A549 (cell line): Measurements from ENCODE around the gene BCL2L1. TPM values are rescaled to one million over a fixed set of nuclear protein-coding genes. Genes with fewer than 3 reads are reported as not detected.

ENCODE experiments used
- ATAC-seq, 2 experiments: fragments of 200-7000 bp in 1 of 2; fragments of >200 bp in 1 of 2; cut with Nextera tagmentation in 1 of 2; cut with Tn5 transposase in 1 of 2; 3 replicates each; pipeline versions ENCODE4 v1.8.0 to v1.9.1; 2018 to 2020; ENCODE audit warnings: mild to moderate bottlenecking in 1 of 2, moderate library complexity in 1 of 2
- CTCF ChIA-PET: fragments of 300-600 bp; sonication (Branson Sonifier 250); formaldehyde crosslinking; extraction: SDS; loops from one replicate; lab custom pipeline; 2021; ENCODE audit warnings: antibody characterized with exemption, inconsistent platforms; lab: Yijun Ruan, JAX
- POLR2A ChIA-PET: fragments of 350-600 bp; formaldehyde crosslinking; extraction: SDS; loops from one replicate; lab custom pipeline; 2021; ENCODE audit warnings: antibody characterized with exemption, inconsistent platforms; lab: Yijun Ruan, JAX
- DNase-seq, 2 experiments: peaks; one replicate each; pipeline versions ENCODE4 v3.0.0 to v3.0.0-alpha.2; 2011 to 2016; ENCODE audit warnings: low read depth in 1 of 2, low spot score in 1 of 2
- FAIRE-seq: peaks from 2 replicates; lab custom pipeline; 2011; peaks lifted over from hg19 to GRCh38; lab: Jason Lieb, UNC
- H3K27ac ChIP-seq, 2 experiments: fragments of >200 bp; sonication (Bioruptor Twin); formaldehyde crosslinking; 3 replicates each; pipeline ENCODE4 v1.5.1; 2016 to 2017
- H3K4me1 ChIP-seq: fragments of >200 bp; sonication (Bioruptor Twin); formaldehyde crosslinking; 3 replicates; pipeline ENCODE4 v1.6.1; 2016
- H3K4me2 ChIP-seq: fragments of >200 bp; sonication (Bioruptor Twin); formaldehyde crosslinking; 3 replicates; pipeline ENCODE4 v1.6.1; 2016
- H3K4me3 ChIP-seq: fragments of >200 bp; sonication (Bioruptor Twin); formaldehyde crosslinking; 3 replicates; pipeline ENCODE4 v1.5.1; 2016
- H3K9me3 ChIP-seq: fragments of >200 bp; sonication (Bioruptor Twin); formaldehyde crosslinking; 3 replicates; pipeline ENCODE4 v1.6.1; 2016
- BHLHE40 ChIP-seq: IDR thresholded peaks from 2 replicates; pipeline ENCODE4 v1.6.1; 2012; ENCODE audit warnings: low read depth, low read length, inconsistent platforms
- CBX2 ChIP-seq: fragments of 200-600 bp; sonication (generic); IDR thresholded peaks from 2 replicates; pipeline ENCODE4 v1.6.1; 2016; ENCODE audit warnings: low read depth, mild to moderate bottlenecking, borderline replicate concordance
- CEBPB ChIP-seq, 2 experiments: fragments of >200 bp in 1 of 2; sonication (Bioruptor Twin) in 1 of 2; formaldehyde crosslinking in 1 of 2; IDR thresholded peaks; 2 replicates each; pipeline ENCODE4 v1.6.1; 2012 to 2016
- CHD4 ChIP-seq: fragments of 200-600 bp; sonication (generic); IDR thresholded peaks from 2 replicates; pipeline ENCODE4 v1.6.1; 2016; ENCODE audit warnings: antibody characterized with exemption, mild to moderate bottlenecking, borderline replicate concordance
- EHF ChIP-seq: fragments of 250-450 bp; sonication (Bioruptor Pico); IDR thresholded peaks from 2 replicates; pipeline ENCODE4 v1.5.0; 2020; ENCODE audit warnings: mild to moderate bottlenecking
- ESRRA ChIP-seq: fragments of 150-350 bp; IDR thresholded peaks from 2 replicates; pipeline ENCODE4 v1.6.1; 2014; ENCODE audit warnings: mild to moderate bottlenecking, low read length, borderline replicate concordance
- GATA3 ChIP-seq: IDR thresholded peaks from 2 replicates; pipeline ENCODE4 v1.6.1; 2012; ENCODE audit warnings: borderline replicate concordance
- HDAC2 ChIP-seq: fragments of 200-600 bp; sonication (generic); IDR thresholded peaks from 2 replicates; pipeline ENCODE4 v1.6.1; 2016
- HEYL ChIP-seq: fragments of 250-450 bp; sonication (Bioruptor Pico); IDR thresholded peaks from 2 replicates; pipeline ENCODE4 v1.8.0; 2021; ENCODE audit warnings: mild to moderate bottlenecking, moderate library complexity
- HOXB13 ChIP-seq: fragments of 250-450 bp; sonication (Bioruptor Pico); IDR thresholded peaks from 2 replicates; pipeline ENCODE4 v1.5.0; 2020; ENCODE audit warnings: low read depth, mild to moderate bottlenecking, moderate library complexity
- KDM1A ChIP-seq: fragments of 200-600 bp; sonication (generic); IDR thresholded peaks from 2 replicates; pipeline ENCODE4 v1.6.1; 2016; ENCODE audit warnings: low read depth, mild to moderate bottlenecking
- KDM5A ChIP-seq: fragments of 200-600 bp; sonication (generic); IDR thresholded peaks from 2 replicates; pipeline ENCODE4 v1.6.1; 2016; ENCODE audit warnings: antibody characterized with exemption, mild to moderate bottlenecking
- MAX ChIP-seq: IDR thresholded peaks from 2 replicates; pipeline ENCODE4 v1.6.1; 2012
- MAZ ChIP-seq: fragments of 150-350 bp; IDR thresholded peaks from 2 replicates; pipeline ENCODE4 v1.6.1; 2014; ENCODE audit warnings: antibody characterized with exemption, low read depth, low read length, borderline replicate concordance
- MYC ChIP-seq: IDR thresholded peaks from 2 replicates; pipeline ENCODE4 v1.6.1; 2012; ENCODE audit warnings: mild to moderate bottlenecking, inconsistent platforms, low read length, improper control_type of control experiment, borderline replicate concordance
- NR3C1 ChIP-seq: fragments of >200 bp; sonication (Bioruptor Twin); formaldehyde crosslinking; IDR thresholded peaks from 3 replicates; pipeline ENCODE4 v1.6.1; 2017
- POLR2A ChIP-seq: IDR thresholded peaks from 2 replicates; pipeline ENCODE4 v1.6.1; 2012; ENCODE audit warnings: mild to moderate bottlenecking, low read length
- RAD21 ChIP-seq, 2 experiments: fragments of >200 bp in 1 of 2; sonication (Bioruptor Twin) in 1 of 2; formaldehyde crosslinking in 1 of 2; IDR thresholded peaks in 1 of 2; conservative IDR thresholded peaks in 1 of 2; 2 replicates in 1 of 2; 3 replicates in 1 of 2; pipeline ENCODE4 v1.6.1; 2012 to 2018; ENCODE audit warnings: inconsistent platforms in 1 of 2
- RCOR1 ChIP-seq: fragments of 150-350 bp; IDR thresholded peaks from 2 replicates; pipeline ENCODE4 v1.6.1; 2014; ENCODE audit warnings: antibody characterized with exemption, low read length, low read depth
- RFX5 ChIP-seq: fragments of 450-650 bp; IDR thresholded peaks from 2 replicates; pipeline ENCODE4 v1.7.1; 2014; ENCODE audit warnings: antibody characterized with exemption, mild to moderate bottlenecking, moderate library complexity
- SREBF2 ChIP-seq: fragments of 450-650 bp; IDR thresholded peaks from 2 replicates; pipeline ENCODE4 v1.6.1; 2014; ENCODE audit warnings: mild to moderate bottlenecking, moderate library complexity
- ZNF302 ChIP-seq: fragments of 250-450 bp; sonication (Bioruptor Pico); IDR thresholded peaks from 2 replicates; pipeline ENCODE4 v1.9.0; 2021; ENCODE audit warnings: inconsistent platforms, mild to moderate bottlenecking, moderate library complexity
- ZSCAN20 ChIP-seq: fragments of 250-450 bp; sonication (Bioruptor Pico); IDR thresholded peaks from 2 replicates; pipeline ENCODE4 v1.8.0; 2022; ENCODE audit warnings: mild to moderate bottlenecking, moderate library complexity
- WGBS: methylation state at CpG from one replicate; pipeline ENCODE4 v1.1.6; 2017; ENCODE audit errors: missing lambda C conversion rate; 5-methylcytosine and 5-hydroxymethylcytosine counted together
- polyA plus RNA-seq, 4 experiments: library from polyadenylated mRNA; depleted of rRNA in 3 of 4; stranded (reverse); fragments of >200 nt; fragmentation: RNase III in 1 of 4; extraction: RNeasy Plus Mini Kit Qiagen cat#74134 plus additional on column Dnase treatment in 1 of 4; gene quantifications; 2 replicates in 3 of 4; 3 replicates in 1 of 4; pipeline ENCODE4 v1.2.3, GENCODE V29; 2011 to 2017
- TF ChIP-seq, protein P1 (sequence below): fragments of 250-450 bp; sonication (Bioruptor Pico); IDR thresholded peaks from 2 replicates; pipeline ENCODE4 v1.5.0; 2020; ENCODE audit warnings: low read depth, mild to moderate bottlenecking, moderate library complexity
- TF ChIP-seq, protein P2 (sequence below): fragments of 200-600 bp; sonication (generic); IDR thresholded peaks from 2 replicates; pipeline ENCODE4 v1.6.1; 2016; ENCODE audit warnings: antibody characterized with exemption, mild to moderate bottlenecking, moderate library complexity

Gene BCL2L1
- polyA plus RNA-seq, 2 of the 4 experiments (the other 2 are of a cell fraction): 154 to 178 TPM

GRCh38 chr20:31684153-31685015 lies 38.3 kb downstream of the BCL2L1 start:
- FAIRE-seq (no peak), DNase-seq (no peak), ATAC-seq (no peak)
- Histone ChIP-seq H3K4me2 (peak overlapping the region; percentile 10; the same call in 2 of the 3 replicates), H3K4me1 (peaks cover 93% of the 10 kb centered on the region), H3K27ac (peak overlapping the region in 1 of 2 experiments; percentile 68; a peak in 3 of 6 replicates), H3K9me3 (no peaks in the 10 kb centered on the region), H3K4me3 (no peak overlapping the region)
- POLR2A ChIA-PET: interaction anchor here (0.7 to 1.5 kb wide), 3 partner anchors 12 to 15 kb away, joined by 3 to 4 read pairs (median 4); no protein-coding TSS in a partner anchor
- CTCF ChIA-PET: interaction anchor here (0.7 to 5.1 kb wide), 7 partner anchors 10 to 124 kb away, joined by 3 to 37 read pairs (median 5); partner anchors contain the start of gene BCL2L1
- 78% methylated on average over 11 of the region's 11 CpGs for WGBS
- TF ChIP-seq MYC (no peak), CBX2 (no peak), SREBF2 (no peak), KDM5A (no peak), ZSCAN20 (CRISPR knock-in tag) (no peak), EHF (no peak), MAZ (no peak), ZNF302 (CRISPR knock-in tag) (no peak), RCOR1 (no peak), KDM1A (no peak), HEYL (CRISPR knock-in tag) (no peak), GATA3 (no peak), RAD21 (conservative IDR thresholded peaks at IDR 0.05 in 1 of 2, IDR thresholded peaks at IDR 0.05 in 1 of 2) (no peak)

DNA sequence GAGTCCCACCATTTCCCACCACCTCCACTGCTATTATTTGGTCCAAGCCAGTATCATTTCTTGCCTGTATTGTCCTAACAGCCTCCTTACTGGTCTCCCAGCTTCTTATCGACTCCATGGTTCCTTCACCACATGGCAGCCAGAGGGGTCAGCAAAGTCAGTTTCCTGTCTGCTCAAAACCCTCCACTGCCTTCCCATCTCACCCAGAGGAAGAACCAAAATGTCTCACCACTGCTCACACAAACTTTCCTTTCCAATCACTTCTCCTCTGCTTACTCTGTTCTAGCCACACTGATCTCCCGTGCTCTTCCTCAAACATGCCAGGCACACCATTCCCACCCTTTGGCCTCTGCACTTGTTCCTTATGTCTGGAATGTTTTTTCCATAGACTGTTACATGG lies 39.7 kb downstream of the BCL2L1 start:
- FAIRE-seq: no peak
- TF ChIP-seq RFX5: no peak
- no peak for TF ChIP-seq CHD4
- TF ChIP-seq MAX: no peak
- TF ChIP-seq HOXB13: no peak
- TF ChIP-seq GATA3: no peak
- no peak for TF ChIP-seq ESRRA
- TF ChIP-seq MAZ: no peak
- no peak for TF ChIP-seq EHF
- no peak for TF ChIP-seq HDAC2
- TF ChIP-seq, protein P1, sequence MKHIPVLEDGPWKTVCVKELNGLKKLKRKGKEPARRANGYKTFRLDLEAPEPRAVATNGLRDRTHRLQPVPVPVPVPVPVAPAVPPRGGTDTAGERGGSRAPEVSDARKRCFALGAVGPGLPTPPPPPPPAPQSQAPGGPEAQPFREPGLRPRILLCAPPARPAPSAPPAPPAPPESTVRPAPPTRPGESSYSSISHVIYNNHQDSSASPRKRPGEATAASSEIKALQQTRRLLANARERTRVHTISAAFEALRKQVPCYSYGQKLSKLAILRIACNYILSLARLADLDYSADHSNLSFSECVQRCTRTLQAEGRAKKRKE: no peak
- TF ChIP-seq NR3C1: no peak
- no peak for TF ChIP-seq POLR2A
- TF ChIP-seq ZNF302 (CRISPR knock-in tag): no peak
- TF ChIP-seq, protein P2, sequence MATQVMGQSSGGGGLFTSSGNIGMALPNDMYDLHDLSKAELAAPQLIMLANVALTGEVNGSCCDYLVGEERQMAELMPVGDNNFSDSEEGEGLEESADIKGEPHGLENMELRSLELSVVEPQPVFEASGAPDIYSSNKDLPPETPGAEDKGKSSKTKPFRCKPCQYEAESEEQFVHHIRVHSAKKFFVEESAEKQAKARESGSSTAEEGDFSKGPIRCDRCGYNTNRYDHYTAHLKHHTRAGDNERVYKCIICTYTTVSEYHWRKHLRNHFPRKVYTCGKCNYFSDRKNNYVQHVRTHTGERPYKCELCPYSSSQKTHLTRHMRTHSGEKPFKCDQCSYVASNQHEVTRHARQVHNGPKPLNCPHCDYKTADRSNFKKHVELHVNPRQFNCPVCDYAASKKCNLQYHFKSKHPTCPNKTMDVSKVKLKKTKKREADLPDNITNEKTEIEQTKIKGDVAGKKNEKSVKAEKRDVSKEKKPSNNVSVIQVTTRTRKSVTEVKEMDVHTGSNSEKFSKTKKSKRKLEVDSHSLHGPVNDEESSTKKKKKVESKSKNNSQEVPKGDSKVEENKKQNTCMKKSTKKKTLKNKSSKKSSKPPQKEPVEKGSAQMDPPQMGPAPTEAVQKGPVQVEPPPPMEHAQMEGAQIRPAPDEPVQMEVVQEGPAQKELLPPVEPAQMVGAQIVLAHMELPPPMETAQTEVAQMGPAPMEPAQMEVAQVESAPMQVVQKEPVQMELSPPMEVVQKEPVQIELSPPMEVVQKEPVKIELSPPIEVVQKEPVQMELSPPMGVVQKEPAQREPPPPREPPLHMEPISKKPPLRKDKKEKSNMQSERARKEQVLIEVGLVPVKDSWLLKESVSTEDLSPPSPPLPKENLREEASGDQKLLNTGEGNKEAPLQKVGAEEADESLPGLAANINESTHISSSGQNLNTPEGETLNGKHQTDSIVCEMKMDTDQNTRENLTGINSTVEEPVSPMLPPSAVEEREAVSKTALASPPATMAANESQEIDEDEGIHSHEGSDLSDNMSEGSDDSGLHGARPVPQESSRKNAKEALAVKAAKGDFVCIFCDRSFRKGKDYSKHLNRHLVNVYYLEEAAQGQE: no peak
- TF ChIP-seq CEBPB (IDR thresholded peaks at IDR 0.05): no peak
- TF ChIP-seq CBX2: no peak
- TF ChIP-seq BHLHE40: no peak
- H3K27ac ChIP-seq: peak overlapping the region in 1 of 2 experiments; percentile 8; a peak in 3 of 6 replicates
- H3K4me2 ChIP-seq: no peak overlapping the region
- no peak overlapping the region for H3K4me3 ChIP-seq
- CTCF ChIA-PET: interaction anchor here (1.7 to 5.1 kb wide), 6 partner anchors 11 to 49 kb away, joined by 5 to 37 read pairs (median 15); partner anchors contain the start of gene BCL2L1
- WGBS: 95% methylated on average over 2 of the region's 2 CpGs
- no peak for ATAC-seq
- peaks cover 99% of the 10 kb centered on the region for H3K4me1 ChIP-seq
- H3K9me3 ChIP-seq: no peaks in the 10 kb centered on the region
- POLR2A ChIA-PET: no interaction called here
- no peak for DNase-seq
